GM23248 (cell line): ENCODE results near the gene CCL28.

ENCODE experiments used
- EZH2 ChIP-seq: fragments of 200-600 bp; sonication (generic); IDR thresholded peaks from 2 replicates; pipeline ENCODE4 v1.6.1; 2018; ENCODE audit warnings: antibody characterized with exemption, mild to moderate bottlenecking; ENCODE audit not compliant: insufficient read depth, poor library complexity, severe bottlenecking
- EZH2phosphoT487 ChIP-seq: fragments of 200-600 bp; sonication (generic); IDR thresholded peaks from 2 replicates; pipeline ENCODE4 v1.6.1; 2018; ENCODE audit warnings: antibody characterized with exemption, moderate library complexity, mild to moderate bottlenecking, low read depth; ENCODE audit not compliant: insufficient read depth

DNA sequence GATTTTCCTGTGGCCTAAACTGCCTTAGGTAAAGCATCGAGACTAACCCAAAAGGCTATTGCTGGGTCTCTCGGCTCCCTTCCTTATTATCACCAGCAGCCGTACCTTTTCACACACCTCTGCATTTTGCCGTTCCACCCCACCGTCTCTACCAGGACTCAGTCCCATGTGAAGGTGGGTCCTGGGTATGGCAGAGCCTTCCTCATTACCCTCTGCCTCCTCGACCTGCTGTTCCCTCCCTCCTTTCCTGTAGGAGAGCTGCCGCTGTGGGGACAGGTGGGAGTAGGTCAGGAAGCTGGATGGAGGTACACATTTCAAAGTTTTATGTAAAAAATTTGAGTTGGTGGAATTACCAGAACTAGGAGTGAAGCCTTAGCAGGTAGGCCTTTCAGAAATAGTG lies 1.8 kb downstream of the CCL28 start:
- TF ChIP-seq EZH2phosphoT487 (no peak), EZH2 (no peak)
